ENCODE results near the gene MCU. TPM values are rescaled to one million over a fixed set of nuclear protein-coding genes. Genes with fewer than 3 reads are reported as not detected.
"Not testable (repeated sequence)": the region's sequence is repeated elsewhere in the genome, so short reads cannot be mapped to it uniquely, and the experiment has no call there.

MCU gene
- total RNA-seq, 1 experiment from 2014 or later: 37.2 TPM

GRCh38 chr10:72765051-72765745 is 73.3 kb downstream of the MCU start (continued):
- no peak for TF ChIP-seq AFF4 (CRISPR knock-in tag; IDR thresholded peaks at IDR 0.05; ENCODE audit: borderline replicate concordance)

- H3K4me3 Mint-ChIP-seq; POLR2A ChIA-PET; ATAC-seq; H3K4me1 Mint-ChIP-seq; H3K27ac Mint-ChIP-seq; DNase-seq (ENCODE audit: low spot score); CTCF ChIA-PET; H3K27me3 Mint-ChIP-seq (ENCODE audit: low read depth): not testable (repeated sequence)
- TF ChIP-seq GTF2I (CRISPR knock-in tag; conservative IDR thresholded peaks at IDR 0.05): peak; percentile 27; the same call in 1 of the 2 replicates
- H3K9me3 Mint-ChIP-seq: peaks cover 38% of the 10 kb centered on the region
- H3K36me3 Mint-ChIP-seq: peaks cover 33% of the 10 kb centered on the region
Observed at GRCh38 chr10:72771195-72771594, 79.3 kb downstream of the MCU start.

GRCh38 chr10:72772031-72772430 is 80.1 kb downstream of the MCU start:
- Mint-ChIP-seq H3K4me1 (peaks cover 8% of the 10 kb centered on the region), H3K9me3 (peaks cover 45% of the 10 kb centered on the region), H3K4me3 (no peak overlapping the region), H3K27me3 (ENCODE audit: low read depth) (no peaks in the 10 kb centered on the region), H3K36me3 (peaks cover 36% of the 10 kb centered on the region), H3K27ac (peak overlapping the region; percentile 21)
- TF ChIP-seq HMGA2 (CRISPR knock-in tag; IDR thresholded peaks at IDR 0.05): no peak
- ChIA-PET POLR2A (no interaction called here), CTCF (interaction anchor here (1.3 kb wide), 1 partner anchor 62 kb away, joined by 3 read pairs; no protein-coding TSS in a partner anchor)
- DNase-seq (ENCODE audit: low spot score) (no peak), ATAC-seq (peak; percentile 65)

- Mint-ChIP-seq H3K9me3 (peaks cover 30% of the 10 kb centered on the region), H3K36me3 (peaks cover 11% of the 10 kb centered on the region), H3K27ac (no peak overlapping the region), H3K27me3 (ENCODE audit: low read depth) (no peaks in the 10 kb centered on the region), H3K4me1 (peaks cover 33% of the 10 kb centered on the region), H3K4me3 (no peak overlapping the region)
- TF ChIP-seq FOXK1 (CRISPR knock-in tag; IDR thresholded peaks at IDR 0.05) (no peak), ZNF416 (CRISPR knock-in tag; IDR thresholded peaks at IDR 0.05) (no peak), E2F5 (CRISPR knock-in tag; IDR thresholded peaks at IDR 0.05) (no peak), ATF1 (CRISPR knock-in tag; IDR thresholded peaks at IDR 0.05) (no peak)
- no peak for ATAC-seq
- CTCF ChIA-PET: no interaction called here
- no peak for DNase-seq (ENCODE audit: low spot score)
- POLR2A ChIA-PET: interaction anchor here (0.6 kb wide), 2 partner anchors 298 to 425 kb away, joined by 3 read pairs; partner anchors contain the start of gene DNAJB12
Observed at GRCh38 chr10:72779874-72780273, 87.9 kb downstream of the MCU start.

- H3K27me3 Mint-ChIP-seq (ENCODE audit: low read depth): no peaks in the 10 kb centered on the region
- POLR2A ChIA-PET: interaction anchor here (0.5 kb wide), 1 partner anchor 326 kb away, joined by 3 read pairs; no protein-coding TSS in a partner anchor
- CTCF ChIA-PET: interaction anchor here (0.6 to 1.6 kb wide), 2 partner anchors 41 to 51 kb away, joined by 3 to 6 read pairs; no protein-coding TSS in a partner anchor
Observed at GRCh38 chr10:72782649-72783330, 90.8 kb downstream of the MCU start.

More at GRCh38 chr10:72782649-72783330, 90.8 kb downstream of the MCU start:
- ATAC-seq (no peak), DNase-seq (ENCODE audit: low spot score) (no peak)
- H3K4me3 Mint-ChIP-seq: no peak overlapping the region
- peaks cover 10% of the 10 kb centered on the region for H3K9me3 Mint-ChIP-seq
- no peaks in the 10 kb centered on the region; the same call in 1 of the 2 replicates for H3K36me3 Mint-ChIP-seq
- TF ChIP-seq ATF1 (CRISPR knock-in tag; IDR thresholded peaks at IDR 0.05) (no peak), TCF7 (CRISPR knock-in tag; IDR thresholded peaks at IDR 0.05; ENCODE audit: low read depth) (no peak), E2F4 (CRISPR knock-in tag; IDR thresholded peaks at IDR 0.05; ENCODE audit: borderline replicate concordance, low read depth) (no peak), RORB (CRISPR knock-in tag; IDR thresholded peaks at IDR 0.05) (no peak)
- TF ChIP-seq, protein P1, sequence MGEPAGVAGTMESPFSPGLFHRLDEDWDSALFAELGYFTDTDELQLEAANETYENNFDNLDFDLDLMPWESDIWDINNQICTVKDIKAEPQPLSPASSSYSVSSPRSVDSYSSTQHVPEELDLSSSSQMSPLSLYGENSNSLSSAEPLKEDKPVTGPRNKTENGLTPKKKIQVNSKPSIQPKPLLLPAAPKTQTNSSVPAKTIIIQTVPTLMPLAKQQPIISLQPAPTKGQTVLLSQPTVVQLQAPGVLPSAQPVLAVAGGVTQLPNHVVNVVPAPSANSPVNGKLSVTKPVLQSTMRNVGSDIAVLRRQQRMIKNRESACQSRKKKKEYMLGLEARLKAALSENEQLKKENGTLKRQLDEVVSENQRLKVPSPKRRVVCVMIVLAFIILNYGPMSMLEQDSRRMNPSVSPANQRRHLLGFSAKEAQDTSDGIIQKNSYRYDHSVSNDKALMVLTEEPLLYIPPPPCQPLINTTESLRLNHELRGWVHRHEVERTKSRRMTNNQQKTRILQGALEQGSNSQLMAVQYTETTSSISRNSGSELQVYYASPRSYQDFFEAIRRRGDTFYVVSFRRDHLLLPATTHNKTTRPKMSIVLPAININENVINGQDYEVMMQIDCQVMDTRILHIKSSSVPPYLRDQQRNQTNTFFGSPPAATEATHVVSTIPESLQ (CRISPR knock-in tag; IDR thresholded peaks at IDR 0.05): no peak
- peak overlapping the region; percentile 91 for H3K27ac Mint-ChIP-seq
- H3K4me1 Mint-ChIP-seq: peaks cover 46% of the 10 kb centered on the region
